Stomach (tissue), 9 donors: ENCODE measurements around the gene ULBP2. TPM values are rescaled to one million over a fixed set of nuclear protein-coding genes. Genes with fewer than 3 reads are reported as not detected.

Source experiments
- DNase-seq, 2 donors: peaks; one replicate each; pipeline versions ENCODE4 v3.0.0 to v3.0.0-alpha.2; 2013 to 2019
- H3K27ac ChIP-seq, 5 donors: fragments of 200-600 bp in 4 of 5; sonication (generic) in 4 of 5; one replicate each; pipeline ENCODE4 v1.5.1; 2013 to 2019; ENCODE audit warnings: mild to moderate bottlenecking in 1 of 5, moderate library complexity in 1 of 5
- H3K27me3 ChIP-seq, 3 donors: fragments of 200-600 bp; sonication (generic); one replicate each; pipeline ENCODE4 v1.5.1; 2017 to 2019; ENCODE audit warnings: mixed run types in 1 of 3
- H3K36me3 ChIP-seq, 4 donors: fragments of 200-600 bp; sonication (generic); 1 replicate in 3 of 4; 2 replicates in 1 of 4; pipeline ENCODE4 v1.5.1; 2016 to 2019
- H3K4me1 ChIP-seq, 4 donors: fragments of 200-600 bp; sonication (generic); one replicate each; pipeline ENCODE4 v1.5.1; 2016 to 2019
- H3K4me3 ChIP-seq, 4 donors: fragments of 200-600 bp; sonication (generic) in 3 of 4; one replicate each; pipeline ENCODE4 v1.5.1; 2016 to 2019; ENCODE audit warnings: mild to moderate bottlenecking in 1 of 4
- H3K9me3 ChIP-seq, 4 donors: fragments of 200-600 bp; sonication (generic); one replicate each; pipeline ENCODE4 v1.5.1; 2016 to 2019
- EP300 ChIP-seq: sonication (generic); formaldehyde crosslinking; IDR thresholded peaks from one replicate; pipeline ENCODE4 v1.6.1; 2017; ENCODE audit warnings: antibody characterized with exemption
- POLR2A ChIP-seq, 4 donors: fragments of 450-650 bp; IDR thresholded peaks; one replicate each; pipeline ENCODE4 v1.6.1; 2016; ENCODE audit warnings: antibody characterized with exemption in 4 of 4, control low read depth in 2 of 4, mild to moderate bottlenecking in 1 of 4, moderate library complexity in 1 of 4
- POLR2AphosphoS5 ChIP-seq, 3 donors: sonication (generic); formaldehyde crosslinking; IDR thresholded peaks; one replicate each; pipeline ENCODE4 v1.6.1; 2016; ENCODE audit warnings: antibody characterized with exemption in 3 of 3
- WGBS, 5 donors: extraction: QIAGEN DNeasy Blood & Tissue Kit in 3 of 5; methylation state at CpG; one replicate each; pipeline versions ENCODE4 v1.1.5 to v1.1.7; 2013 to 2018; 5-methylcytosine and 5-hydroxymethylcytosine counted together
- intact Hi-C: fragments of 100-400 bp; cut with DNase I; formaldehyde crosslinking; loops from one replicate; pipeline ENCODE4 v1.15.1; 2023; ENCODE audit warnings: low total_unique reads
- polyA plus RNA-seq, 3 donors: library from polyadenylated mRNA; stranded (reverse); fragments of 200-250 nt; gene quantifications; one replicate each; pipeline ENCODE4 v1.2.3, GENCODE V29; 2013
- total RNA-seq, 5 donors: library from RNA; depleted of rRNA; stranded (reverse); fragments of >200 nt; gene quantifications; one replicate each; pipeline versions ENCODE4 v1.1.0 to v1.2.3, GENCODE V29; 2014 to 2016
- TF ChIP-seq, protein P1 (sequence below), 7 experiments: fragments of 450-650 bp in 4 of 7; fragments of 200-600 bp in 3 of 7; sonication (generic) in 3 of 7; IDR thresholded peaks; one replicate each; pipeline ENCODE4 v1.5.1; 2016 to 2019; ENCODE audit warnings: antibody characterized with exemption in 7 of 7, control low read depth in 2 of 7, mild to moderate bottlenecking in 1 of 7
- donor health status: healthy with polysubstance abuse.
- donor health status: Bipolar disorder and iron deficiency.
- donor health status: healthy.

The ULBP2 gene
- total and polyA plus RNA-seq, 8 donors, result 0.31 to 1.4 (median 0.43) TPM; not detected in 5

DNA sequence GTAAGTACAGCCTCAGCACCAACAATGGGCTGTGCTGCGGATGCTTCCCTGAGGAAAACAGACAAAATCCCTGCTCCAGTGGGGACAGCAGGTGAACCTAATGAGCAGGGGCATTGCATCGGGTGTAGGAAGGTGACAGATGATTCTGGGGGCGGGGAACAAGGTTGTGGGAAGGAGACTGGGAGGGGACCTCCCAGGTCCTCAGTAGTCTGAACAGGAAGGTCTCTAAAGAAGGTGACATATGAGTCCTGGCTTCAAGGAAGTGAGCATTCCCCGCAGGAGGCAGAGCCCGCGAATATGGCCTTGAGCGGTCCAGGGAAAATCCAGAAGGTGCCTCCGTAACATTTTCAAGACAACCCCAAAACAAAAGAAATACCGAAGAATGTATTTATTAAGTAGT lies 41.3 kb downstream of the ULBP2 start:
- DNase-seq, result no peak
- intact Hi-C loops, result no loop called here
- H3K27me3 ChIP-seq, result peaks cover 3 to 86% (median 63%) of the 10 kb centered on the region in 3 donors
- no peak overlapping the region for H3K27ac ChIP-seq
- H3K36me3 ChIP-seq, result no peaks in the 10 kb centered on the region
- no peaks in the 10 kb centered on the region for H3K4me1 ChIP-seq
- TF ChIP-seq EP300 (no peak), POLR2A (IDR thresholded peaks at IDR 0.05) (no peak), POLR2AphosphoS5 (IDR thresholded peaks at IDR 0.05) (no peak)
- TF ChIP-seq, protein P1, sequence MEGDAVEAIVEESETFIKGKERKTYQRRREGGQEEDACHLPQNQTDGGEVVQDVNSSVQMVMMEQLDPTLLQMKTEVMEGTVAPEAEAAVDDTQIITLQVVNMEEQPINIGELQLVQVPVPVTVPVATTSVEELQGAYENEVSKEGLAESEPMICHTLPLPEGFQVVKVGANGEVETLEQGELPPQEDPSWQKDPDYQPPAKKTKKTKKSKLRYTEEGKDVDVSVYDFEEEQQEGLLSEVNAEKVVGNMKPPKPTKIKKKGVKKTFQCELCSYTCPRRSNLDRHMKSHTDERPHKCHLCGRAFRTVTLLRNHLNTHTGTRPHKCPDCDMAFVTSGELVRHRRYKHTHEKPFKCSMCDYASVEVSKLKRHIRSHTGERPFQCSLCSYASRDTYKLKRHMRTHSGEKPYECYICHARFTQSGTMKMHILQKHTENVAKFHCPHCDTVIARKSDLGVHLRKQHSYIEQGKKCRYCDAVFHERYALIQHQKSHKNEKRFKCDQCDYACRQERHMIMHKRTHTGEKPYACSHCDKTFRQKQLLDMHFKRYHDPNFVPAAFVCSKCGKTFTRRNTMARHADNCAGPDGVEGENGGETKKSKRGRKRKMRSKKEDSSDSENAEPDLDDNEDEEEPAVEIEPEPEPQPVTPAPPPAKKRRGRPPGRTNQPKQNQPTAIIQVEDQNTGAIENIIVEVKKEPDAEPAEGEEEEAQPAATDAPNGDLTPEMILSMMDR (IDR thresholded peaks at IDR 0.05), result no peak
- H3K9me3 ChIP-seq, result peaks cover 5 to 12% (median 8%) of the 10 kb centered on the region in 4 donors
- no peak overlapping the region for H3K4me3 ChIP-seq
- 20 to 33% (median 21%) methylated on average over 9 of the region's 9 CpGs for WGBS, 5 donors

DNA sequence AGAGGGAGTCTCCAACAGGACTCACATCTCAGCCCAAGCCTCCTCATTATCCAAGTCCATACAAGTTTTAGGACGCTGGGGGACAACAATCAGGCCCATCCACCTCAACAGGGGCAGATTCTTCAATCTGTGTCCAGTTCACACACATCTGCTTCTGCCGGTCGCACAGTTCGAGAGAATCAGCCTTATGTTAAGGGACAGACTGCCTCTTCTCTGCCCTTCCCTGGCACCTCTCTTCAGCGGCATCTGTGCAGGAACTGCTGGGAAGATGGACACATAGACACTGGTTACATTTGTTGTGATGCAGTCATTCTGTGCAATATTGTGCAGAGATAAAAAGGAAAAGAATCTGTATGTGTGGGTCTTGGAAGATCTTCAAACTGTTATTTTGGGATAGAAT lies 43.0 kb downstream of the ULBP2 start:
- intact Hi-C loops, result no loop called here
- no peaks in the 10 kb centered on the region for H3K36me3 ChIP-seq
- H3K27ac ChIP-seq, result no peak overlapping the region
- no peak overlapping the region for H3K4me3 ChIP-seq
- H3K4me1 ChIP-seq, result peaks cover 2 to 8% (median 7%) of the 10 kb centered on the region in 4 donors
- WGBS, 5 donors, result 45 to 81% (median 68%) methylated on average over 5 of the region's 5 CpGs
- H3K9me3 ChIP-seq, result peaks cover 12 to 26% (median 19%) of the 10 kb centered on the region in 4 donors
- no peak for TF ChIP-seq POLR2A (IDR thresholded peaks at IDR 0.05)
- TF ChIP-seq EP300, result no peak
- TF ChIP-seq, protein P1 (IDR thresholded peaks at IDR 0.05), result no peak
- TF ChIP-seq POLR2AphosphoS5 (IDR thresholded peaks at IDR 0.05), result no peak
- DNase-seq, result no peak
- H3K27me3 ChIP-seq, result peaks cover 8 to 91% (median 80%) of the 10 kb centered on the region in 3 donors

DNA sequence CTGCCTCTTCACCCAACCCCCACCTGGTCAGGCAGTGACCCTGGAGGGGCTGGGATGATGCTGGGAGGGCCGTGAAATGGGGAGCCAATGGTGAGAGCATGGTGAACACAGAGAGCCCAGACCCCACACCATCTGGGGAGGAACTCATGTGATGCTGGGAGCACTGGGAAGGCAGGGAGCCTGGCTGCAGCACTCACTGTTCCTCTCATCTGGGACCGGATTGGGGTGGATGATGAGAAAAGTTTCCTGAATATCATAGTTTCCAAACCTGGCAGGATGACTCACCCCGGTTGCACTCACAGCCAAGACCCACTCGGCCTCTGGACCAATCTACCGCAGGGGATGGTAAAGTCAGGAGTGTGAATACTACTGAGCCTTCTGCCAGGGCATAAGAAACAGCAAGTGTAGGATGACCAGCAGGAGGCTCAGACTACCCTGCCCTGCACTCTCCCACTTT lies 43.7 kb downstream of the ULBP2 start:
- Histone ChIP-seq H3K27ac (no peak overlapping the region), H3K27me3 (peaks cover 9 to 91% (median 83%) of the 10 kb centered on the region in 3 donors), H3K4me1 (peaks cover 9 to 15% (median 14%) of the 10 kb centered on the region in 4 donors), H3K9me3 (peaks cover 12 to 26% (median 19%) of the 10 kb centered on the region in 4 donors), H3K4me3 (no peak overlapping the region), H3K36me3 (no peaks in the 10 kb centered on the region)
- no peak for DNase-seq
- 16 to 33% (median 30%) methylated on average over 2 to 5 of the region's 5 CpGs for WGBS, 5 donors
- intact Hi-C loops, result no loop called here
- no peak for TF ChIP-seq EP300
- TF ChIP-seq, protein P1 (IDR thresholded peaks at IDR 0.05), result no peak

DNA sequence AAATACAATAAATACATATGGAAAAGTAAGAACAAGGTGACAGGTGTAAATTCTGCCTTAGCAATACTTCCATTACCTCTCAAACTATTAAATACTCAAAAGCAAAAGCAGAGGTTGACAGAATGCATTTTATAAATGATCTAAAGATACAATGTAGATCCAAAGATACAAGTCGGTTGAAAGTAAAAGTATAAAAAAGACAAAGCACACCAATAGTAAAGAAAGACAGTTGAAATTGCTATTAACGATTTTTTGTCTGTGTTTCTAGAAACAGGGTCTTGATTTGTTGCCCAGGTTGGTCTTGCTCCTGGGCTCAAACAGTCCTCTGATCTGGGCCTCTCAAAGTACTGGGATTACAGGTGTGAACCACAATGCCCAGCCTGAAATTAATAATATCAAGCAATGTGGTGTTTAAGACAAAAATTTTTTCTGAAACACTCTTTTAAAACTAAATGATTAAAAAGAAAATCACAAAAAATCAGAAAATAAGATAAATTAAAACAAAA lies 45.8 kb downstream of the ULBP2 start:
- H3K36me3 ChIP-seq, result no peaks in the 10 kb centered on the region
- WGBS, 5 donors, result 31 to 71% (median 38%) methylated on average over 2 of the region's 2 CpGs
- H3K27me3 ChIP-seq, result peaks cover 15 to 92% (median 88%) of the 10 kb centered on the region in 3 donors
- intact Hi-C loops, result no loop called here
- peaks cover 18 to 24% (median 22%) of the 10 kb centered on the region in 4 donors for H3K4me1 ChIP-seq
- H3K27ac ChIP-seq, result no peak overlapping the region
- DNase-seq, result no peak
- H3K9me3 ChIP-seq, result peaks cover 12 to 26% (median 19%) of the 10 kb centered on the region in 4 donors
- no peak overlapping the region for H3K4me3 ChIP-seq
- TF ChIP-seq POLR2AphosphoS5 (IDR thresholded peaks at IDR 0.05) (no peak), POLR2A (IDR thresholded peaks at IDR 0.05) (no peak)
- TF ChIP-seq, protein P1 (IDR thresholded peaks at IDR 0.05), result no peak
